Activated T-cell treated with anti-CD3 and anti-CD28 coated beads, Interleukin-2, amount 50 U/mL, for 1 hour (primary cell): ENCODE measurements around the gene SEC11C.
"Not testable (repeated sequence)": the region's sequence is repeated elsewhere in the genome, so short reads cannot be mapped to it uniquely, and the experiment has no call there.

Source experiments
- DNase-seq: peaks from one replicate; pipeline ENCODE4 v3.0.0-alpha.2; 2020

The SEC11C gene

GRCh38 chr18:59139615-59140301 lies at the start of gene SEC11C:
Gene SEC11C (plus strand): TSS chr18:59139884. CDS start chr18:59139949, 65 bp downstream.
- DNase-seq = peak; percentile 95

GRCh38 chr18:59090966-59091603 lies 48.6 kb upstream of the SEC11C start:
- DNase-seq = no peak

- no peak for DNase-seq
Observed at GRCh38 chr18:59093668-59094067, 46.0 kb upstream of the SEC11C start.

- no peak for DNase-seq
Observed at GRCh38 chr18:59094569-59094968, 45.1 kb upstream of the SEC11C start.

GRCh38 chr18:59096098-59096789 lies 43.4 kb upstream of the SEC11C start:
- no peak for DNase-seq

DNA sequence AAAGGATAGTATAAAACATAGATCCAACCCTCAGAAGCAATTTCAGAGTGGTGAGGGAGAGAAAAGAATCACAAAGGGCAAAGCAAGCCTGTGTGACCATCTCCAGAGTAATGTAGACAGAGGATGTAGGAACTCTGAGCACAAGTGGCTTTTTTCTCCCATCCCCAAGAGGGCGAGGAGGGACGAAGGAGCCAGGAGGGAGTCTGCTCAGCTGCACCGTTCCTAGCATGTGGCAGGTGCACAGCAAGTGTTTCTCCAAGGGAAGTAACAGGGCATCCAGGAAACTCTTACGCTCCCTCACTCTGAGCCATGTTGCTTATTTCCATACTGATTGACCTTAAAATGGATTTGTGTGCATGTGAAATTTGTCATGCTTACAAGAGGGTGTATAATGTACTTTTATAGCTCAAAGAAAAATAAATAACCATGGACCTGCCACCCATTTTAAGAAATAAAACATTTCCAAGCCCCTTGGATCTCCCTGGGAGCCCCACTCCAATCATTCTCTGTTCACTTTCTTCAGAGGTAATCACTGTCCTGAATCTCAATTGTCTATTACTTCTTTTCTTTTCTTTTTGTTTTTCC lies 37.8 kb upstream of the SEC11C start:
- DNase-seq = no peak

GRCh38 chr18:59109375-59109774 lies 30.3 kb upstream of the SEC11C start:
- DNase-seq = no peak

DNA sequence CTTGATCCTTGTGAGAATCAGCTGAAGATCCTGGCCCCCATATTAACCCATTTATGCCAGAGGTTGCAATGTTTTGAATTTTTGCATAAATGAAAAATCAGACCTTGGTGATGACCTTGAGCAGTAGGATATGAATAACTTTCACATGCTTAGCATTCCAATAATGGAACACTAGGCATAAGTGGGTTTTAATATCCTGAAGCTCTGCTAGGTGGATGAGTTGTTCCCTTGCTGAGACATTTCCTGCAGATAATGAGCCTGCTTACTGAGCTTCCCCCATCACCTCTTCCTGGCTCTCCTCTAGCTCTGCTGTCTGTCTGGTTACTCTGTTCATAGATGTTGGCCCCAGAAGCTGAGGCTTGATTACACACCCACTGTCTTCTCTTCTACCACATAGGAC lies 25.5 kb upstream of the SEC11C start:
- DNase-seq = no peak

DNA sequence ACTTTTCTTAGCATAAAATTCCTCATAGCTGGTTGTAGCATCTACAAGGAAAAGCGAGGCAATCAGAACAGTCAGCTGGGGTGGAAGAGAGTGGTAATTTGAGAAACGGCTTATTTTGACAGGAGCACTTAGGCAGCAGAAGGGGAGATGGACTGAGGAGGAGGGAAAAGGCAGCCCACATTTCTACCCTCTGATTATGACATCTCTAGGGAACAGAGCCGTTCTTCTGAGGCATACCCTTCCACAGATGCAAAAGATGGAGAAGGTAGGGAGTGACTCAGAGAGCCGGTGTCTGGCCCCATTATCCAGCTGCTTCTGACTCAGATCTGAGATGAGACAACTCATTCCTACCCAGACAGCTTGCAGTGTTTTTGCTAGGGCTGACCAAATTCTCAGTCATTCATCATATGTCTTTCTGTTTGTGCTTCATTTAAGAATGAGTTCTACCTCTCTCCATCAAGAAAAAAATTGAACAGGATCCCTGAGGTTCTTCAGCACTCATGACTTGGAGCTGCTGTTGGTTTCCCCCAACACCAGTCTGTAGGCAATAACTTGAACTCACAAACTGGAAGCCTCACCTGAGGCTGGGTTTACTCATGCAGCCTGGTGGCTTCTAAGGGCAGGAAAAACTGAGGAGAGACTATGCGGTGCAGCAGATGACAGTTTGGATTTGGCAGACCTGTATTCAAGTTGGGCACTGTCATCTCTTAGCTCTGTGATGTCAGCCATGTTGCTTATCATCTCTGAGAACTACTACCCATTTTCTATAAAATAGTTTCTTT lies 15.9 kb upstream of the SEC11C start:
- DNase-seq = no peak

GRCh38 chr18:59124370-59124704 lies 15.3 kb upstream of the SEC11C start:
- DNase-seq = no peak

DNA sequence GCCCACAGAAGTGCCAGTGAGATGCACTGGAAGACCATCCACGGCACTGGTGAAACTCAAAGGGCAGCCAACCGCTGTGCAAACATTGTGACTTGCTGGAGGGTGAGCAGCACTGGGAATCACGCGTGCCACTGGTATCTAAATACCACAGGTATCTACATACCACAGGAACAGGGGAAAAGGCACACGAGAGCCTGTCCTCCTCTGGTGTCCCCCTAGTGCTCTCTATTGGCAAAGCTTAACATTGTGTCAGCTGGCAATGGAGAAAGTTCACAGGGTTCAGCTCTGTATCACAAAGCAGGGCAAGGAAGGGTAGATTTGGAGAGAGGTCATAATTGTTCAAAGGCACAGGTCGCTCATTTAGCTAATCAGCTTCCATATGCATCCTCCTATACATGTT lies 12.6 kb upstream of the SEC11C start:
- no peak for DNase-seq

- DNase-seq = no peak
Observed at GRCh38 chr18:59129951-59130703, 9.6 kb upstream of the SEC11C start.

GRCh38 chr18:59132810-59133465 lies 6.7 kb upstream of the SEC11C start:
- DNase-seq = no peak

- DNase-seq = peak; percentile 93
Observed at GRCh38 chr18:59139291-59139614, 431 bp upstream of the SEC11C start.

GRCh38 chr18:59140302-59140885 lies 710 bp downstream of the SEC11C start:
- DNase-seq = no peak

DNA sequence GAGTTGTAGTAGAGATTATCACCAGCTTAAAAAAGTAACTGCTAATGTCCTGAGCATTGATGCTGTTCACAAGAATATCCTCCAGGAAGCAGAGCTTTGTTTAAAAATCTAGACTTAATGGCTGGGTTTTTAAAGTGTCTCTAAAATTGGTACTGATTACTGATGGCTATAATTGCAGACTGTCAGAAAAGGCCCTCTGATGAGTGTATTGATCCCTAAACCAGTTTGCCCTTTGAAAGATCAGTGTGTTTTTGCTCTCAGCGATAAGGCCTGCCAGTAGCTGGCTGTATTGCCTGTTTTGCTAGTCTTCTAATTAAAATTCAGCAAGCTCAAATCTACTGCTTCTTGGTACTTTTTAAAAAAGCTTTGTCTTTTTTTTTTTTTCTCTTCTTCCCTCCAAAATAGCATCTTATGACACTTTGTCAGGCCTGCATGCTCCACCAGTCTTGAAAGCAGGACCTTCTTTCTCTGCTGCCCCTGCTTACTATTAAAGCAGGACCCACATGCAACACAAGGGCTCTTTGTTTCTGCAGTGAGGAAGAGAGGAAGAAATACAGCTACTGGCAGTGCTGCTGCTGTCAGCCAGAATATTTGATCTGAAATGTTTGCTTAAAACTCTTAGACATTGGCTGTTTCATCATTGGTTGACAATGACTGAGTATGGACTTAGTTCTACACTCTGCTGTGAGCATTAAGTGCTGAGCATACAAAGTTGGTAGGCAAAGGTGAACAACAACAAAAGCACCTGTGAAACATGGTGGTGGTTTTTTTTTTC lies 1.8 kb downstream of the SEC11C start:
- DNase-seq = no peak

- DNase-seq = no peak
Observed at GRCh38 chr18:59142274-59142673, 2.6 kb downstream of the SEC11C start.

- DNase-seq = not testable (repeated sequence)
Observed at GRCh38 chr18:59142800-59143416, 3.2 kb downstream of the SEC11C start.

GRCh38 chr18:59143441-59143840 lies 3.8 kb downstream of the SEC11C start:
- no peak for DNase-seq

DNA sequence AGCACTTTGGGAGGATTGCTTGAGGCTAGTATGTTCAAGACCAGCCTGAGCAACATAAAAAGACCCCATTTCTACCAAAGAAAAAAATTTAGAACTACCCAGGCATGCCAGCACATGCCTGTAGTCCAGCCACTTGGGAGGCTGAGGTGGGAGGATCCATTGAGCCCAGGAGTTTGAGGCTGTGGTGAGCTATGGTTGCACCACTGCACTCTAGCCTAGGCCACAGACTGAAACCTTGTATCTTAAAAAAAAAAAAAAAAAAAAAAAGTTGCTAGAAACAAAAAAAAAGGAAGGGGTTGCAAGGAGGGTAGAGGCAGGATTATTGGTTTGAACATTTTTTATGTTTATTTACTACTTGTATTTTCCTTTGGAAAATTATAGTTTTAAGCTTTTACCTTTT lies 4.8 kb downstream of the SEC11C start:
- no peak for DNase-seq
